Osteoblast (primary cell): ENCODE results near the gene CHST12. TPM values are rescaled to one million over a fixed set of nuclear protein-coding genes. Genes with fewer than 3 reads are reported as not detected.

Experiments used
- DNase-seq: peaks from one replicate; pipeline ENCODE4 v3.0.0; 2011; ENCODE audit warnings: low spot score, mixed read lengths; ENCODE audit not compliant: insufficient read length; ENCODE audit errors: missing footprints
- H2AFZ ChIP-seq: 2 replicates; pipeline ENCODE4 v1.6.0; 2011; ENCODE audit warnings: mild to moderate bottlenecking, low read length
- H3K27ac ChIP-seq: 2 replicates; pipeline ENCODE4 v1.5.1; 2011; ENCODE audit warnings: mild to moderate bottlenecking, low read depth, low read length, moderate library complexity
- H3K27me3 ChIP-seq: 2 replicates; pipeline ENCODE4 v1.6.0; 2012; ENCODE audit warnings: mild to moderate bottlenecking, control low read depth, inconsistent platforms, low read length, moderate library complexity; ENCODE audit not compliant: insufficient read depth
- H3K36me3 ChIP-seq: 2 replicates; pipeline ENCODE4 v1.5.1; 2011; ENCODE audit warnings: mild to moderate bottlenecking, low read length, control low read depth, moderate library complexity; ENCODE audit not compliant: insufficient read depth
- H3K4me1 ChIP-seq: 2 replicates; pipeline ENCODE4 v1.5.1; 2011; ENCODE audit warnings: mild to moderate bottlenecking, low read length, control low read depth, moderate library complexity; ENCODE audit not compliant: insufficient read depth
- H3K4me2 ChIP-seq: 2 replicates; pipeline ENCODE4 v1.6.0; 2011; ENCODE audit warnings: mild to moderate bottlenecking, low read length; ENCODE audit not compliant: insufficient read depth
- H3K4me3 ChIP-seq: fragments of 200-600 bp; sonication (generic); 3 replicates; pipeline ENCODE4 v1.5.1; 2012; ENCODE audit warnings: mild to moderate bottlenecking, low read length, inconsistent platforms; ENCODE audit not compliant: insufficient read depth
- H3K79me2 ChIP-seq: 2 replicates; pipeline ENCODE4 v1.6.0; 2012; ENCODE audit warnings: mild to moderate bottlenecking, low read length, control low read depth, inconsistent platforms; ENCODE audit not compliant: insufficient read depth
- H3K9me3 ChIP-seq: 2 replicates; pipeline ENCODE4 v1.5.1; 2011; ENCODE audit warnings: low read depth, low read length, control low read depth
- H4K20me1 ChIP-seq: 2 replicates; pipeline ENCODE4 v1.6.0; 2012; ENCODE audit warnings: mild to moderate bottlenecking, low read length, control low read depth; ENCODE audit not compliant: insufficient read depth
- total RNA-seq: library from RNA; depleted of rRNA; stranded (reverse); fragments of >200 nt; gene quantifications from 2 replicates; pipeline ENCODE4 v1.2.3, GENCODE V29; 2012
- TF ChIP-seq, protein P1 (sequence below): IDR thresholded peaks from 2 replicates; pipeline ENCODE4 v1.5.1; 2011; ENCODE audit warnings: mild to moderate bottlenecking, low read depth, low read length, moderate library complexity; ENCODE audit errors: extremely low read depth

CHST12 gene
- total RNA-seq, 1 donor = 4.0 TPM

DNA sequence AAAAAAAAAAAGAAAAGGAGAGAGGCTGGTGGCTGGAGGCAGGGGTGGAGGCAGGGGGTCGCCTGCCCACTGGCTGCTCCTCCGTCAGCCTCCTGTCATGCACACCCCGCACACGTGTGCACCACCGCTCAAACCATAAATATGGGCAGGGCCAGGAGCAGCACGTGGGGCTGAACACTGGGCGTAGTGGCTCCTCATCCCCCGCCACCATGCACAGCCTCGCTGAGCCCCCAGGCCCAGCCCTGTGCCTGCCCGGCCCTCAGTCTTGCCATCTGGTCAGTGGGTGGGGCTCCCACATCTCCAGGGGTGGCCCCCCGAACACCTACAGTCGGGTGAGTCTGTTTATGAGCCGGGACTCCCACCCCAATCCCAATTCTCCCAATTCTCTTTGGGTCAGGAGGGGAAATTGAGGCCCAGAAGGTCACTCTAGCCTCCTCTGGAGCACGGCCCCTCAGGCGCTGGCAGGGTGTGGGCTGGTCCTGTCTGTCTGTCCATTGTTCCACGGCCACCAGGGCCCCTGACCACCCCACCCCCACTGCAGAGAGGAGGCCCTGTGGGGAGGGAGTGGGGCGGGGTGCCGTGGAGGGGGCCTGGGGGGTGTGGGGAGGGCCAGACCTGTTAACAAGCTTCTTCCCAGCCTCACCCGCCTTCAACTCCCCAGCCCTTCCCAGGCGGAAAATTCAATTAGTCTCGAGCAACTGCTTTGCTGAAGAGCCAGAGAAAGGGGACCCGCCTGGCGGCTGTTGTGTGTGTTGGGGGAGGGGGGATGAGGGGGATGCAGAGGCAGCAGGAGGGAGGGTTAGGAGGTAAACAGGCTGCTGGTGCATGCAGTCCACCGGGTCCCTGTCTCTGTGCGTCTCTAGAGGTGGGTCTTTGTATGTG lies 92.2 kb downstream of the CHST12 start:
- no peaks in the 10 kb centered on the region for H3K9me3 ChIP-seq
- H2AFZ ChIP-seq = no peak overlapping the region
- H3K4me3 ChIP-seq = no peak overlapping the region
- H3K4me2 ChIP-seq = no peak overlapping the region
- no peak for DNase-seq
- H3K27ac ChIP-seq = no peak overlapping the region
- no peaks in the 10 kb centered on the region for H4K20me1 ChIP-seq
- no peaks in the 10 kb centered on the region for H3K36me3 ChIP-seq
- H3K27me3 ChIP-seq = no peaks in the 10 kb centered on the region
- H3K79me2 ChIP-seq = no peaks in the 10 kb centered on the region
- TF ChIP-seq, protein P1, sequence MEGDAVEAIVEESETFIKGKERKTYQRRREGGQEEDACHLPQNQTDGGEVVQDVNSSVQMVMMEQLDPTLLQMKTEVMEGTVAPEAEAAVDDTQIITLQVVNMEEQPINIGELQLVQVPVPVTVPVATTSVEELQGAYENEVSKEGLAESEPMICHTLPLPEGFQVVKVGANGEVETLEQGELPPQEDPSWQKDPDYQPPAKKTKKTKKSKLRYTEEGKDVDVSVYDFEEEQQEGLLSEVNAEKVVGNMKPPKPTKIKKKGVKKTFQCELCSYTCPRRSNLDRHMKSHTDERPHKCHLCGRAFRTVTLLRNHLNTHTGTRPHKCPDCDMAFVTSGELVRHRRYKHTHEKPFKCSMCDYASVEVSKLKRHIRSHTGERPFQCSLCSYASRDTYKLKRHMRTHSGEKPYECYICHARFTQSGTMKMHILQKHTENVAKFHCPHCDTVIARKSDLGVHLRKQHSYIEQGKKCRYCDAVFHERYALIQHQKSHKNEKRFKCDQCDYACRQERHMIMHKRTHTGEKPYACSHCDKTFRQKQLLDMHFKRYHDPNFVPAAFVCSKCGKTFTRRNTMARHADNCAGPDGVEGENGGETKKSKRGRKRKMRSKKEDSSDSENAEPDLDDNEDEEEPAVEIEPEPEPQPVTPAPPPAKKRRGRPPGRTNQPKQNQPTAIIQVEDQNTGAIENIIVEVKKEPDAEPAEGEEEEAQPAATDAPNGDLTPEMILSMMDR = no peak
- peaks cover 8% of the 10 kb centered on the region for H3K4me1 ChIP-seq

- H3K27me3 ChIP-seq = no peaks in the 10 kb centered on the region
- no peak overlapping the region for H3K27ac ChIP-seq
- DNase-seq = no peak
- H3K9me3 ChIP-seq = no peaks in the 10 kb centered on the region
- H2AFZ ChIP-seq = no peak overlapping the region
- TF ChIP-seq, protein P1 = no peak
- H3K4me2 ChIP-seq = no peak overlapping the region
- peaks cover 8% of the 10 kb centered on the region for H3K4me1 ChIP-seq
- H3K4me3 ChIP-seq = no peak overlapping the region
- H3K79me2 ChIP-seq = no peaks in the 10 kb centered on the region
- no peaks in the 10 kb centered on the region for H4K20me1 ChIP-seq
- no peaks in the 10 kb centered on the region for H3K36me3 ChIP-seq
These were observed 93.0 kb downstream of the CHST12 start for GRCh38 chr7:2496375-2496774.

- no peak overlapping the region for H3K4me3 ChIP-seq
- no peaks in the 10 kb centered on the region for H3K79me2 ChIP-seq
- no peaks in the 10 kb centered on the region for H3K9me3 ChIP-seq
- H4K20me1 ChIP-seq = no peaks in the 10 kb centered on the region
- H3K36me3 ChIP-seq = no peaks in the 10 kb centered on the region
- no peak overlapping the region for H2AFZ ChIP-seq
- H3K27me3 ChIP-seq = no peaks in the 10 kb centered on the region
- H3K4me2 ChIP-seq = no peak overlapping the region
- no peak for DNase-seq
- H3K4me1 ChIP-seq = peaks cover 8% of the 10 kb centered on the region
- TF ChIP-seq, protein P1 = no peak
- H3K27ac ChIP-seq = no peak overlapping the region
These were observed 93.7 kb downstream of the CHST12 start for GRCh38 chr7:2497065-2497464.

DNA sequence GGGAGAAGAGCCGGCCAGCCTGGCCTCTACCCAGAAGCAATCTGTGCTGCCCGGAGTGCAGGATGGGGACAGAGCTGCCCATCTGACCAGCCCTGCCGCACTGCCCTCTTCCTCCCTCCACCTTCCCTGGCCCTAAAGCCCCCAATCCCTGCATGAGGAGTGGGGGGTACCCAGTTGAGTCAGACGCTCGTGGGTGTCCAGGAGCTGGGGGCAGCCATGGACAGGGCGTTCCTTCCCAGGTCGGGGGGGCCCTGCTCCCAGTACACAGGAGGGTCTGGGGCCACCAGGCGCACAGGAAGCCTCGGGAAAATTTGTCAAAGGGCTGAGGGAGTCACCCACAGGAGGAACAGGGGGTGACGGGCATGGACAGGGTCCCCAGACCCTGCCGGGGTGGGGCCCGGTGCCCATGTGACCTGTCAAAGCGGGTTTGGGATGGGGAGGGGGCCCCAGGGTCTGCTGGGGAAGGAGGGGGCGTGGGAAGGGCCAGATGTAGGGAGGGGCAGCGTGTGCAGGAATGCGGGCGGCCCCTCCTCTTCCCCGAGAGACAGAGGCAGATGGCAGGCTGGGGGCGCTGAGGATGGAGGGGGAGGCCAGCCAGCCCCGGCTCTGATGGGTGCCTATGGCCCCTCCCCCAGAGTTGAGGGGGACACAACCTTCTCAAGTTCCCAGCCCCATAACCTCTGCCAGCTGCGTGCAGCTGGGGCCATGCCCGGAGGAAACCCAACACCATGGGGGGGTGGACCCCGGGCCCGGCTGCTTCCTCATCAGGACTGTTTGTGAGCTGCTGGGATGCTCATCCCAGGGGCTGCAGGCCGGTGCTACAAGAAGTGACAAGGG lies 94.3 kb downstream of the CHST12 start:
- Histone ChIP-seq H3K36me3 (no peaks in the 10 kb centered on the region), H3K79me2 (no peaks in the 10 kb centered on the region), H3K4me1 (peaks cover 8% of the 10 kb centered on the region), H3K4me3 (no peak overlapping the region), H3K27me3 (no peaks in the 10 kb centered on the region), H2AFZ (no peak overlapping the region), H3K9me3 (no peaks in the 10 kb centered on the region), H4K20me1 (no peaks in the 10 kb centered on the region), H3K27ac (no peak overlapping the region), H3K4me2 (no peak overlapping the region)
- peak; percentile 93 for DNase-seq
- TF ChIP-seq, protein P1 = no peak
